Smooth muscle cell (in vitro differentiated cells): Measurements from ENCODE around the gene SYNDIG1. TPM values are rescaled to one million over a fixed set of nuclear protein-coding genes. Genes with fewer than 3 reads are reported as not detected.

Source experiments
- DNase-seq: peaks from one replicate; lab custom pipeline; 2025; ENCODE audit not compliant: unreplicated experiment; lab: John Stamatoyannopoulos, UW
- H2AFZ ChIP-seq: fragments of 200-600 bp; sonication (generic); 2 replicates; pipeline ENCODE4 v1.6.0; 2016; ENCODE audit warnings: antibody characterized with exemption, low read depth, mild to moderate bottlenecking
- H3F3A ChIP-seq: fragments of 200-600 bp; sonication (generic); 2 replicates; pipeline ENCODE4 v1.6.0; 2017; ENCODE audit warnings: antibody characterized with exemption, low read depth
- H3K27ac ChIP-seq: fragments of 200-600 bp; sonication (generic); 2 replicates; pipeline ENCODE4 v1.5.1; 2016; ENCODE audit warnings: low read depth, mild to moderate bottlenecking
- H3K27me3 ChIP-seq: fragments of 200-600 bp; sonication (generic); 2 replicates; pipeline ENCODE4 v1.6.1; 2016; ENCODE audit warnings: low read depth, mild to moderate bottlenecking
- H3K36me3 ChIP-seq: fragments of 200-600 bp; sonication (generic); 2 replicates; pipeline ENCODE4 v1.5.1; 2016; ENCODE audit warnings: low read depth
- H3K4me1 ChIP-seq: fragments of 200-600 bp; sonication (generic); 2 replicates; pipeline ENCODE4 v1.5.1; 2016; ENCODE audit warnings: low read depth
- H3K4me2 ChIP-seq: fragments of 200-600 bp; sonication (generic); 2 replicates; pipeline ENCODE4 v1.6.0; 2016; ENCODE audit warnings: mild to moderate bottlenecking
- H3K4me3 ChIP-seq: fragments of 200-600 bp; sonication (generic); 2 replicates; pipeline ENCODE4 v1.5.1; 2016; ENCODE audit warnings: mild to moderate bottlenecking
- H3K79me2 ChIP-seq: fragments of 200-600 bp; sonication (generic); 2 replicates; pipeline ENCODE4 v1.6.0; 2016; ENCODE audit warnings: low read depth, mild to moderate bottlenecking
- H3K9ac ChIP-seq: fragments of 200-600 bp; sonication (generic); 2 replicates; pipeline ENCODE4 v1.6.0; 2016; ENCODE audit warnings: low read depth
- H3K9me3 ChIP-seq: fragments of 200-600 bp; sonication (generic); replicated peaks from 2 replicates; pipeline ENCODE4 v1.5.1; 2016; ENCODE audit warnings: low read depth
- H4K20me1 ChIP-seq: fragments of 200-600 bp; sonication (generic); 2 replicates; pipeline ENCODE4 v1.6.0; 2016; ENCODE audit warnings: low read depth
- WGBS: methylation state at CpG from one replicate; pipeline ENCODE4 v1.1.7; 2016; ENCODE audit warnings: low lambda C conversion rate; 5-methylcytosine and 5-hydroxymethylcytosine counted together
- polyA plus RNA-seq: library from polyadenylated mRNA; unstranded; fragments of >200 nt; fragmentation: Nextera tagmentation; extraction: Ambion mirVana; gene quantifications from 2 replicates; pipeline ENCODE4 v1.2.1, GENCODE V29; 2016
- total RNA-seq: library from RNA; depleted of rRNA; stranded (reverse); fragments of >200 nt; gene quantifications from 2 replicates; pipeline ENCODE4 v1.2.3, GENCODE V29; 2014
- TF ChIP-seq, protein P1 (sequence below): fragments of 200-600 bp; sonication (generic); IDR thresholded peaks from 2 replicates; pipeline ENCODE4 v1.5.1; 2017; ENCODE audit warnings: borderline replicate concordance, mild to moderate bottlenecking, antibody characterized with exemption; ENCODE audit not compliant: insufficient read depth, poor library complexity, severe bottlenecking

Gene SYNDIG1
- total and polyA plus RNA-seq, 2 experiments from 2014 or later: 1.8 to 2.2 TPM

DNA sequence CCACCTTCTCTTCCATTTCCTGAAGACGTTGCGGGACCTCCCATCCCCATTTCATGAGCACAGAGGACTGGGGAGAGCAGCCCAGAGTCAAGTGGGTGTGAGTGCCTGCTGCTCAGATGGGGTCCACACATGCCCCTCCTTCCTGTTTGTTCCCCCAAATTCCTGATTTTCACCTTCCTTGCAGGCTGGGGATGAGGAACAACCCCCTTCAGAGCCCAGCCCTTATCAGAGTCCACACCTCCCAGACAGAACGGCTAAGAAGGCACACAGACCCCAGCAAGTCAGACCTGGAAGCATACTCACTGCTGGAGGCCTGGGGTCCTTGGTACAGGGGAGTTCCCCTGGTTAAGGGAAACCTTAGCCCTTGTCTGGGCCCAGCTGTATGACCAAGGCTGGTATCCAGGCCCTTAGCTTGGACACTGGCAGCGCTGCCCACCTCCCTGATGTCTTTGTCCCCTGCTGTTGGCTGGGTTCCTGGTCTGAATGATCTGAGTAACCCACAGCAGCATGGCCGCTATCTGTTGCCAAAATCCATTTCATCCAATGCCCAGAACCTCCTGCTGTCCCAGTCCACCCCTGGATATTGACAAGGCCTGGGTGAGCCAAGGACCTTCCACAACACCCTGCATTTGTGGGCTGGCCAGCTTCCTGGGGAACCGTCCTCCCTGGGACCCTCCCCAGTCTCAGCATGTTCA, 230.9 kb downstream of the SYNDIG1 start:
- H3F3A ChIP-seq: no peaks in the 10 kb centered on the region
- no peak overlapping the region for H3K4me2 ChIP-seq
- WGBS: 84% methylated on average over 6 of the region's 6 CpGs

DNA sequence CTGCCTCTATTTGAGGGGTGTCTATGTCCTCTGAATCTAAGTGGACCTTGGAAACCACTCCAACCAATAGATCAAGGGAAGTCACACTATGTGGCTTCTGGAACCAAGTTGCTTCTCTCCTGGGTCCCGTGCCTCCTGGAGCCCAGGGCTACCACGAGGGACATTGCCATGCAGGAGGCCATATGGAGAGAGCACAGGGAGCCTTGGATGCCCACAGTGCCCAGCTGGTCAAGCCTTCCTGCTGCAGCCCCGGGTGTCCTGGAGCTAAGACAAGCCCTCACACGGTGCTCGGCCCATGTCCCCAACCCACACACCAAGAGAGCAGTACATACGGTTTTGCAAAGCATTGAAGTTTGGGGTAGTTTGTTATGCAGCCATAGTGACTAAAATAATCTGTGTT, 231.6 kb downstream of the SYNDIG1 start:
- no peaks in the 10 kb centered on the region for H4K20me1 ChIP-seq
- no peak overlapping the region for H3K4me3 ChIP-seq
- no peaks in the 10 kb centered on the region for H3K9me3 ChIP-seq
- H3F3A ChIP-seq: no peaks in the 10 kb centered on the region
- no peak overlapping the region for H2AFZ ChIP-seq
- no peak overlapping the region for H3K9ac ChIP-seq
- no peaks in the 10 kb centered on the region for H3K79me2 ChIP-seq
- no peak overlapping the region for H3K4me2 ChIP-seq
- no peaks in the 10 kb centered on the region for H3K27me3 ChIP-seq
- WGBS: 94% methylated on average over 6 of the region's 6 CpGs
- H3K36me3 ChIP-seq: no peaks in the 10 kb centered on the region
- H3K27ac ChIP-seq: no peak overlapping the region
- H3K4me1 ChIP-seq: no peaks in the 10 kb centered on the region
- DNase-seq: no peak
- TF ChIP-seq, protein P1, sequence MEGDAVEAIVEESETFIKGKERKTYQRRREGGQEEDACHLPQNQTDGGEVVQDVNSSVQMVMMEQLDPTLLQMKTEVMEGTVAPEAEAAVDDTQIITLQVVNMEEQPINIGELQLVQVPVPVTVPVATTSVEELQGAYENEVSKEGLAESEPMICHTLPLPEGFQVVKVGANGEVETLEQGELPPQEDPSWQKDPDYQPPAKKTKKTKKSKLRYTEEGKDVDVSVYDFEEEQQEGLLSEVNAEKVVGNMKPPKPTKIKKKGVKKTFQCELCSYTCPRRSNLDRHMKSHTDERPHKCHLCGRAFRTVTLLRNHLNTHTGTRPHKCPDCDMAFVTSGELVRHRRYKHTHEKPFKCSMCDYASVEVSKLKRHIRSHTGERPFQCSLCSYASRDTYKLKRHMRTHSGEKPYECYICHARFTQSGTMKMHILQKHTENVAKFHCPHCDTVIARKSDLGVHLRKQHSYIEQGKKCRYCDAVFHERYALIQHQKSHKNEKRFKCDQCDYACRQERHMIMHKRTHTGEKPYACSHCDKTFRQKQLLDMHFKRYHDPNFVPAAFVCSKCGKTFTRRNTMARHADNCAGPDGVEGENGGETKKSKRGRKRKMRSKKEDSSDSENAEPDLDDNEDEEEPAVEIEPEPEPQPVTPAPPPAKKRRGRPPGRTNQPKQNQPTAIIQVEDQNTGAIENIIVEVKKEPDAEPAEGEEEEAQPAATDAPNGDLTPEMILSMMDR: no peak

More for the DNA sequence above, 230.9 kb downstream of the SYNDIG1 start:
- Histone ChIP-seq H3K9ac (no peak overlapping the region), H3K27ac (no peak overlapping the region), H3K79me2 (no peaks in the 10 kb centered on the region), H2AFZ (no peak overlapping the region), H4K20me1 (no peaks in the 10 kb centered on the region), H3K36me3 (no peaks in the 10 kb centered on the region), H3K9me3 (no peaks in the 10 kb centered on the region), H3K4me1 (no peaks in the 10 kb centered on the region), H3K4me3 (no peak overlapping the region), H3K27me3 (no peaks in the 10 kb centered on the region)
- no peak for DNase-seq
- TF ChIP-seq, protein P1: no peak

DNA sequence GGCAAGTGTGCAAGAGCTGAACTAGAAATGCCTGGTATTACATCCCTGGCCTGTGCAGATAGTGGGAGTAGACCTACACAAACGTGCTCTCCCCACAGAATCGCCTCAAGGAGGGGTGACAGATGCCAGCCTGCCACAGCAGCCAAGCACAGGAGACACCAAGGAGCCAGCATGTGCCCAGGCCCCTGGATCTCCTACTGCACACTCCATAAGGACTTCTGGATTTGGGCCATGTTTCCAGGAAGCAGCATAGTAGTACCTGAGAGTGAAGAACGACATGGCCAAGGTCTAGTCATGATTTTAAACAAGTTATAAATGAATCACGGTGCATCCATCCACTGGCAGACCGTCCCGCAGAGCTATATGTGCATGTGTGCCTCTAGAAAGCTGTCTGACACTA, 232.2 kb downstream of the SYNDIG1 start:
- no peak overlapping the region for H2AFZ ChIP-seq
- DNase-seq: no peak
- H3F3A ChIP-seq: no peaks in the 10 kb centered on the region
- H3K27me3 ChIP-seq: no peaks in the 10 kb centered on the region
- TF ChIP-seq, protein P1: no peak
- no peaks in the 10 kb centered on the region for H3K36me3 ChIP-seq
- H3K79me2 ChIP-seq: no peaks in the 10 kb centered on the region
- H3K9me3 ChIP-seq: no peaks in the 10 kb centered on the region
- H4K20me1 ChIP-seq: no peaks in the 10 kb centered on the region
- H3K4me1 ChIP-seq: no peaks in the 10 kb centered on the region
- H3K9ac ChIP-seq: no peak overlapping the region
- H3K4me2 ChIP-seq: no peak overlapping the region
- WGBS: 87% methylated on average over 6 of the region's 6 CpGs
- no peak overlapping the region for H3K4me3 ChIP-seq
- H3K27ac ChIP-seq: no peak overlapping the region
